Activated CD8-positive, alpha-beta T cell treated with anti-CD3 and anti-CD28 coated beads, Interleukin-2, amount 10 ng/mL, durations not matched to agents 7 days and 5 days (primary cell): ENCODE results near the gene SULT1B1. TPM values are rescaled to one million over a fixed set of nuclear protein-coding genes. Genes with fewer than 3 reads are reported as not detected.

Experiments used
- ATAC-seq: fragments of 150-1000 bp; cut with Tn5 transposase; one replicate; pipeline ENCODE4 v1.10.0; 2021; ENCODE audit warnings: moderate library complexity
- CTCF ChIA-PET: fragments of 350-600 bp; sonication (Branson Sonifier 250); formaldehyde crosslinking; loops from one replicate; lab custom pipeline; 2021; ENCODE audit warnings: antibody characterized with exemption; lab: Charles Lee
- POLR2A ChIA-PET: fragments of 350-600 bp; sonication (Branson Sonifier 250); formaldehyde crosslinking; loops from one replicate; lab custom pipeline; 2021; ENCODE audit warnings: antibody characterized with exemption; lab: Charles Lee
- DNase-seq: peaks from one replicate; pipeline ENCODE4 v3.0.0-alpha.2; 2020
- H3K27ac Mint-ChIP-seq: one replicate; pipeline ENCODE4 v1.8.0; 2021; ENCODE audit warnings: mild to moderate bottlenecking, mixed read lengths
- H3K27me3 Mint-ChIP-seq: one replicate; pipeline ENCODE4 v1.8.0; 2021; ENCODE audit warnings: low read depth, mixed read lengths
- H3K36me3 Mint-ChIP-seq: one replicate; pipeline ENCODE4 v1.8.0; 2021; ENCODE audit warnings: low read depth, mixed read lengths
- H3K4me1 Mint-ChIP-seq: one replicate; pipeline ENCODE4 v1.8.0; 2021; ENCODE audit warnings: low read depth, mixed read lengths
- H3K4me3 Mint-ChIP-seq: one replicate; pipeline ENCODE4 v1.8.0; 2021; ENCODE audit warnings: mild to moderate bottlenecking, mixed read lengths
- H3K9me3 Mint-ChIP-seq: one replicate; pipeline ENCODE4 v1.8.0; 2022; ENCODE audit warnings: mixed read lengths; ENCODE audit not compliant: insufficient read depth
- total RNA-seq, 2 experiments: library from RNA; stranded (reverse); gene quantifications; one replicate each; pipeline ENCODE4 v1.2.3, GENCODE V29; 2021

Gene SULT1B1
- total RNA-seq, 2 experiments from 2014 or later, result 1.1 to 1.7 TPM

- Mint-ChIP-seq H3K9me3 (peaks cover 11% of the 10 kb centered on the region), H3K4me1 (no peaks in the 10 kb centered on the region), H3K27ac (no peak overlapping the region), H3K27me3 (no peaks in the 10 kb centered on the region), H3K4me3 (no peak overlapping the region), H3K36me3 (no peaks in the 10 kb centered on the region)
- ChIA-PET CTCF (interaction anchor here (1.4 kb wide), 1 partner anchor 75 kb away, joined by 3 read pairs; no protein-coding TSS in a partner anchor), POLR2A (no interaction called here)
- ATAC-seq (no peak), DNase-seq (no peak)
Measured at GRCh38 chr4:69748173-69748572, 12.2 kb downstream of the SULT1B1 start.

GRCh38 chr4:69744157-69744478, 16.3 kb downstream of the SULT1B1 start:
- Mint-ChIP-seq H3K27ac (no peak overlapping the region), H3K4me3 (no peak overlapping the region), H3K9me3 (peaks cover 11% of the 10 kb centered on the region), H3K4me1 (no peaks in the 10 kb centered on the region), H3K36me3 (no peaks in the 10 kb centered on the region), H3K27me3 (no peaks in the 10 kb centered on the region)
- no peak for DNase-seq
- ATAC-seq, result no peak
- ChIA-PET POLR2A (no interaction called here), CTCF (no interaction called here)

GRCh38 chr4:69743476-69744156, 16.8 kb downstream of the SULT1B1 start:
- ChIA-PET POLR2A (no interaction called here), CTCF (no interaction called here)
- Mint-ChIP-seq H3K27ac (no peak overlapping the region), H3K36me3 (no peaks in the 10 kb centered on the region), H3K4me1 (no peaks in the 10 kb centered on the region), H3K27me3 (no peaks in the 10 kb centered on the region), H3K4me3 (no peak overlapping the region), H3K9me3 (peaks cover 11% of the 10 kb centered on the region)
- ATAC-seq, result no peak
- no peak for DNase-seq

GRCh38 chr4:69742596-69742995, 17.8 kb downstream of the SULT1B1 start:
- Mint-ChIP-seq H3K4me1 (no peaks in the 10 kb centered on the region), H3K27ac (no peak overlapping the region), H3K9me3 (peaks cover 11% of the 10 kb centered on the region), H3K36me3 (no peaks in the 10 kb centered on the region), H3K4me3 (no peak overlapping the region), H3K27me3 (no peaks in the 10 kb centered on the region)
- DNase-seq, result no peak
- no peak for ATAC-seq
- ChIA-PET CTCF (no interaction called here), POLR2A (no interaction called here)

GRCh38 chr4:69738872-69739271, 21.5 kb downstream of the SULT1B1 start:
- Mint-ChIP-seq H3K9me3 (no peaks in the 10 kb centered on the region), H3K4me3 (no peak overlapping the region), H3K27me3 (no peaks in the 10 kb centered on the region), H3K4me1 (no peaks in the 10 kb centered on the region), H3K27ac (no peak overlapping the region), H3K36me3 (no peaks in the 10 kb centered on the region)
- DNase-seq (no peak), ATAC-seq (no peak)
- ChIA-PET CTCF (no interaction called here), POLR2A (no interaction called here)

- DNase-seq (no peak), ATAC-seq (no peak)
- no peak overlapping the region for H3K4me3 Mint-ChIP-seq
- H3K27me3 Mint-ChIP-seq, result no peaks in the 10 kb centered on the region
- H3K4me1 Mint-ChIP-seq, result no peaks in the 10 kb centered on the region
- POLR2A ChIA-PET, result no interaction called here
- H3K27ac Mint-ChIP-seq, result no peak overlapping the region
- H3K36me3 Mint-ChIP-seq, result no peaks in the 10 kb centered on the region
- CTCF ChIA-PET, result no interaction called here
- H3K9me3 Mint-ChIP-seq, result no peaks in the 10 kb centered on the region
Measured at GRCh38 chr4:69735119-69735518, 25.3 kb downstream of the SULT1B1 start.

- POLR2A ChIA-PET, result no interaction called here
- no peaks in the 10 kb centered on the region for H3K27me3 Mint-ChIP-seq
Measured at GRCh38 chr4:69731847-69732246, 28.6 kb downstream of the SULT1B1 start.

GRCh38 chr4:69731241-69731640, 29.2 kb downstream of the SULT1B1 start:
- ChIA-PET CTCF (no interaction called here), POLR2A (no interaction called here)
- Mint-ChIP-seq H3K4me3 (no peak overlapping the region), H3K36me3 (no peaks in the 10 kb centered on the region), H3K27me3 (no peaks in the 10 kb centered on the region), H3K27ac (no peak overlapping the region), H3K9me3 (no peaks in the 10 kb centered on the region), H3K4me1 (no peaks in the 10 kb centered on the region)
- ATAC-seq (no peak), DNase-seq (no peak)

More at GRCh38 chr4:69731847-69732246, 28.6 kb downstream of the SULT1B1 start:
- CTCF ChIA-PET, result no interaction called here
- Mint-ChIP-seq H3K9me3 (no peaks in the 10 kb centered on the region), H3K27ac (no peak overlapping the region), H3K4me1 (no peaks in the 10 kb centered on the region), H3K4me3 (no peak overlapping the region), H3K36me3 (no peaks in the 10 kb centered on the region)
- DNase-seq (no peak), ATAC-seq (no peak)

- CTCF ChIA-PET, result no interaction called here
- H3K36me3 Mint-ChIP-seq, result no peaks in the 10 kb centered on the region
Measured at GRCh38 chr4:69730002-69730401, 30.4 kb downstream of the SULT1B1 start.

GRCh38 chr4:69727926-69728325, 32.5 kb downstream of the SULT1B1 start:
- H3K9me3 Mint-ChIP-seq, result no peaks in the 10 kb centered on the region
- CTCF ChIA-PET, result no interaction called here
- H3K27me3 Mint-ChIP-seq, result no peaks in the 10 kb centered on the region
- no peaks in the 10 kb centered on the region for H3K4me1 Mint-ChIP-seq
- ATAC-seq (no peak), DNase-seq (no peak)
- no peak overlapping the region for H3K27ac Mint-ChIP-seq
- H3K4me3 Mint-ChIP-seq, result no peak overlapping the region
- POLR2A ChIA-PET, result no interaction called here
- H3K36me3 Mint-ChIP-seq, result no peaks in the 10 kb centered on the region

More at GRCh38 chr4:69730002-69730401, 30.4 kb downstream of the SULT1B1 start:
- no peaks in the 10 kb centered on the region for H3K4me1 Mint-ChIP-seq
- no peak for ATAC-seq
- DNase-seq, result no peak
- no peak overlapping the region for H3K4me3 Mint-ChIP-seq
- POLR2A ChIA-PET, result no interaction called here
- no peaks in the 10 kb centered on the region for H3K27me3 Mint-ChIP-seq
- no peaks in the 10 kb centered on the region for H3K9me3 Mint-ChIP-seq
- H3K27ac Mint-ChIP-seq, result no peak overlapping the region

GRCh38 chr4:69727426-69727825, 33.0 kb downstream of the SULT1B1 start:
- ChIA-PET CTCF (no interaction called here), POLR2A (no interaction called here)
- no peak overlapping the region for H3K27ac Mint-ChIP-seq
- H3K4me3 Mint-ChIP-seq, result no peak overlapping the region
- no peak for DNase-seq
- no peaks in the 10 kb centered on the region for H3K27me3 Mint-ChIP-seq
- H3K4me1 Mint-ChIP-seq, result no peaks in the 10 kb centered on the region
- no peaks in the 10 kb centered on the region for H3K36me3 Mint-ChIP-seq
- H3K9me3 Mint-ChIP-seq, result no peaks in the 10 kb centered on the region
- no peak for ATAC-seq

GRCh38 chr4:69726971-69727370, 33.4 kb downstream of the SULT1B1 start:
- H3K27me3 Mint-ChIP-seq, result no peaks in the 10 kb centered on the region
- DNase-seq (no peak), ATAC-seq (no peak)
- H3K9me3 Mint-ChIP-seq, result no peaks in the 10 kb centered on the region
- no peak overlapping the region for H3K4me3 Mint-ChIP-seq
- CTCF ChIA-PET, result no interaction called here
- POLR2A ChIA-PET, result no interaction called here
- no peaks in the 10 kb centered on the region for H3K4me1 Mint-ChIP-seq
- H3K27ac Mint-ChIP-seq, result no peak overlapping the region
- no peaks in the 10 kb centered on the region for H3K36me3 Mint-ChIP-seq
